NCI-H128 (cell line): ENCODE measurements around the gene TNS2.
A peak's percentile ranks its signal among the peaks of the same experiment; 100 is the strongest.

Experiments
- DNase-seq: peaks from one replicate; lab custom pipeline; 2025; ENCODE audit not compliant: unreplicated experiment; lab: John Stamatoyannopoulos, UW

The TNS2 gene

DNA sequence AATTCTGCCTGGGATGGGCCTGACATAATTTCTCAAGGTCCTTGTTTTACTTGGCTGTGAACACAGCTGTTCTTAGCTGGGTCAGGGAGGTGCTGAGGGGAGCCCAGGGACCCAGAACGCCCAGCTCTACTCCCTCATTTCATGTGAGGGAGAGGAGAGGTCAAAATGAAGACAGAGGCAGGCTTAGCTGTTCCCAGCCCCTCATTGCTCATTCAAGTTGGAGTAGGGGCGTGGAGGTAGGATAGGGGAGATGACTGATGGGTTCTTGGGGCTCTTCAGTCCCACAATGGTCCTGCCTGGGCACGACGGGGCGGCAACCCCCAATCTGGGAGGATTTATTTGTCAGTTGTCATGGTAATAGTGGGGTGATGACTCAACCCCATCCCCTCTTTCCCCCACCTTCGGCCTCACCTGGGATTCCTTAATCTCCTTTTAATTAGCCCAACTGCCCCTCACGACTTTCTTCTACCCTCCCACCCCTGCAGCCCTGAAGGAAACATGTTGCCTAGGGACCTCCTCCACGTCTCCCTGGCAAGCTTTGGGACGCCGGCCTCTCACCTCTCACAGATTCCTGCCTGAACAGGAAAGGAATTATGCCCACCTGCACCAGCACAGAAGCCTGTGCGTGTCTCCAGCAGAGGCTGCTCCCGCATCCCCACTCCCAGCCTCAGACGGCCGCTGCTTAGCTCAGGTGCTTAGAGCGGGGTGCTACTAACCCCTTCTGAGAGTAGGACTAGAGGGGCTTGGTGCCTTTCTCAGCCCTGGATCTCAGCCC is 19.1 kb downstream of the TNS2 start:
- no peak for DNase-seq

DNA sequence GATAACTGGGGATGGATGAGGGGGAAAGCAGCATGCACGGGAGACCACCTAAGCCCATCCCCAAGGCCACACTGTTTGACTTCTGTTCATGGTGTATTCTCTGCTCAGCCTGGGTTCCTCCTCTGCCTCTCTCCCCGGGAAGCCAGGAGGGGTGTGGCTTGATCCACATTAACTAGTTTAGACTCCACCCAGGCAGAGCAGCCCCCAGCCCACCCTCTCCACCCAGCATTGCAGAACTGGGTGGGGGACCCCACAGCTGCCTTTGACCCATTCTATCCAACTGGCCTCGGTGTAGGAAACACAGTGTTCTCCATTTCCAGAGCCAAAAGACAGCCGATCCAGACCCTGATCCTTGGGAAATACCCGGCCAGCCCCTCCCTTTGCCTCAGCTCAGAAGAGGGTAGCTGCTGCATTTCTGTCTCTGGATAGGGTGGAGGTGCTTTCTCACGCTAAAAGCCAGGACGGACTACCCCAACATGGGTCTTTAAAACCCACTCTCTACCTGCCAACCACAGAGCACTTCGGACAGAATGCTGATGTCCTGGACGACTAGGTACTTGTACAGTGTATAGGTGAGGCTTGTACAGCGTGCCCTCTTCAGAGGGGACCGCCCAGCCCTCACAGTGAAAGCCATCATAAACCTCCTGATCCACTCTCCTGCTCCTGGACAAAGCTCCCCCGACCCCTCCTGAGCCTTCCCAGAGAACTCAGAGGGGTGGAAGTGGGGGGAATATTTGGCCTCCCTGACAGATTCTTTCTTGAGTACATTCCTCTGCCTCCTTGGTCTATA is 20.0 kb downstream of the TNS2 start:
- no peak for DNase-seq

DNA sequence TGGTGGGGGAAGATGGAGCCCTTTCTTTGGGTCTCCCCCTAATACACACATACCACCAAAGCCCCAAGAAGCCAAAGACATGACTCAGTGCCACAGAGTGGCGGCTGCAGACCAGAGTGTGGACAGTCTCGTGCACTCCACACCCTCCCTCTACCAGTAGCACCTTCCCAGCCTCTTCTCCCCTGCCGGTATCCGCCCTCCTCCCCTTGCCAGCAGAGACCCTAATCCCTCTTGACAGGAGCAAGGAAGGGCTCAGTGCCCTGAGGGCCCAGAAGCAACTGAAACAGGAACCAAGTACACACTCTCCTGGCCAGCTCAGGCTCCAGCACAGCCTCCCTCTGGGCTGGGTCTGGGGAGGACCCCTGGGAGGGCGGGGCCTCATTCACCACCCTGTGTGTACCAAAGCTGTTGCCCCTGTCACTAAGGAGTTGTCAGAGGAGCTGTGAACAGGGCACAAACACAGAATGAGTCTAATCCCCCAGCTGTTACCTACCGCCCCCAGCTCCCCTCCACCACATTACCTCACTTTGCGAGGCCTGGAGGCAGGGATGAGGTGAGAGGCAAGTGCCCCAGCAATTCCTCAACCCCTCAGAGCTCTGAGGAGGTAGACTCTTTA is 21.1 kb downstream of the TNS2 start:
- no peak for DNase-seq

GRCh38 chr12:53071591-53072551 is 22.0 kb downstream of the TNS2 start:
- no peak for DNase-seq

- no peak for DNase-seq
Observed at GRCh38 chr12:53073881-53074280, 24.0 kb downstream of the TNS2 start.

GRCh38 chr12:53074283-53074998 is 24.6 kb downstream of the TNS2 start:
- no peak for DNase-seq

DNA sequence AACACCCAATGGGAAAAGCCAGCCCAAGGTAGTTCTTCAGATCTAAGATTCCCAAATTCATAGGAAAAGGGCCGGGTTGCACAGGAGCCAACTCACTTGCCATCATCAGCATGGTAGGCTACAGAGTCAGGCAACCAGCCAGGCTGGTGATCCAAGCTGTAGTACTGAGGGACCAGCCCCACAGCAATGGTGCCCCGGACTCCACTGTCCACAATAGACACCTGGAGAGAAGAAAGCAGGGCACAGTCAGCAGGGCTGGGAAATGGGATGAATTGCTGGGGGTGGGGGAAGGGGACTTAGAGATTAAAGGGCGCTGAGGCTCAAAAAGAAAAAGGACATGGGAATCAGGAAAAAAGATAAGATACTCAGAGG is 25.1 kb downstream of the TNS2 start:
- no peak for DNase-seq

DNA sequence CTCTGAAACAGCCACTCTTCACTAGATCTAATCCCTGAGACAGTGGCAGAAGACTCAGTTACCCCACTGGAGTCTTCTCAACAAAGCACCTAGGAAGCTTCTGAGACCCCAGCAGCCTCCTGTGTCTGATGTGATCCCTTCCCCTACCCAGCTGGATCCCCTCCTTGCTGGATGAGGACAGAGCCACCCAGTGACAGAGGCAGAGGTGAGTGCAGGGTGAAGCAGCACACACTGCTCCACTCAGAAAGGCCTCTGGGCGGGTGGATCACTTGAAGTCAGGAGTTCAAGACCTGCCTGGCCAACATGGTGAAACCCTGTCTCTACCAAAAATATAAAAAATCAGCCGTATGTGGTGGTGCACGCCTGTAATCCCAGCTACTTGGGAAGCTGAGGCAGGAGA is 26.6 kb downstream of the TNS2 start:
- DNase-seq: no peak

- DNase-seq: no peak
Observed at GRCh38 chr12:53077030-53077429, 27.2 kb downstream of the TNS2 start.

- peak; percentile 27 for DNase-seq
Observed at GRCh38 chr12:53078425-53079225, 28.8 kb downstream of the TNS2 start.

- peak; percentile 88 for DNase-seq
Observed at GRCh38 chr12:53079226-53080117, 29.6 kb downstream of the TNS2 start, which contains the start of gene SPRYD3. SPRYD3 (minus strand) TSS chr12:53079390; CDS start chr12:53079333, 57 bp downstream.

DNA sequence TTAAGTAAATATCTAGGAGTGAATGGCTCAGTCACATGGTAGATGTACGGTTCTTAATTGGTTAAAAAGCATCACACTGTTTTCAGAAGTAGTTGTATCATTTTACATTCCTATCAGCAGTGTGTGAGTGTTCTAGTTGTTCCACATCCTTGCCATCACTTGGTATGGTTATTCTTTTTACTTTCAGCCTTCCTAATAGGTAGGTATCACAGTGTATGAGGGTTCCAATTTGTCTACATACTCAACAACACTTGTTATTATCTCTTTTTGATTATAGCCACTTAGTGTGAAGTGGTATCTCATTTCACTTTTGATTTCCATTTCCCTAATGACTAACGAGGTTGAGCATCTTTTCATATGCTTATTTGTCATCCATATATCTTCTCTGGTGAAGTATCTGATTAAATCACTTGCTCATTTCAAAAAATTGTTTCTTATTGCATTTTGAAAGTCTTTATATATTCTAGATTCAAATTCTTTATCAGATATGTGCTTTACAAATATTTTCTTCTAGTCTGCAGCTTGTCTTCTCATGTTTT is 32.8 kb downstream of the TNS2 start:
- no peak for DNase-seq

DNA sequence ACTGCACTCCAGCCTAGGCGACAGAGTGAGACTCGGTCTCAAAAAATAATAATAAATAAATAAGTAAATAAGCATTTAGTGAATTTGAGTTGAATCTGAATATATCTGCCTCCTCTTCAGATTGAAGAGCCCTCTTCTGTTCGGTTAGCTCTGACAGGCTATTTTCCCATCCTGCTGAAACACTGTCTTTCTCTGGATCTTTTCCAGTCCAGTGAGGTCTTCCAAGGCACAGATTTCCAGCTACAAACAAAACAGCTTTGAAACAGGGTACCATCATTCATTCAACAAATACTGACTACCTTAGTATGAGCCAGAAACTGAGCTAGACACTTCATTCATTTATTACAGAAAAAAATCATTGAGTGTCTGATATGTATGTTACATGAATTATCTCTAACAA is 36.5 kb downstream of the TNS2 start:
- DNase-seq: no peak

DNA sequence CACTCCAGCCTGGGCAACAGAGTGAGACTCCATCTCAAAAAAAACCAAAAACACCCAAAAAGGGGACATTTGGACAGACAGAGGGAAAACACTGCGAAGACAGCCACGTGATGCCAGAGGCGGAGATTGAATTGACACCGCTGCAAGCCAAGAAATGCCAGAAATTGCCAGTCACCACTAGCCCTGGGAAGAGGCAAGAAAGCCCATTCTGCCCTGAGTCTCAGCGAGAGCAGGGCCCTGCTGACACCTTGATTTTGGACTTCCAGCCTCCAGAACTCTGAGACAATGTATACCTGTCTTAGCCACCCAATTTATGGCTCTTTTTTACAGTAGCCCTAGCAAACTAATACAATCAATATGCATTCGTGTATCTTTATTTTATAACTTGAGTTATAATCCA is 40.2 kb downstream of the TNS2 start:
- DNase-seq: no peak

DNA sequence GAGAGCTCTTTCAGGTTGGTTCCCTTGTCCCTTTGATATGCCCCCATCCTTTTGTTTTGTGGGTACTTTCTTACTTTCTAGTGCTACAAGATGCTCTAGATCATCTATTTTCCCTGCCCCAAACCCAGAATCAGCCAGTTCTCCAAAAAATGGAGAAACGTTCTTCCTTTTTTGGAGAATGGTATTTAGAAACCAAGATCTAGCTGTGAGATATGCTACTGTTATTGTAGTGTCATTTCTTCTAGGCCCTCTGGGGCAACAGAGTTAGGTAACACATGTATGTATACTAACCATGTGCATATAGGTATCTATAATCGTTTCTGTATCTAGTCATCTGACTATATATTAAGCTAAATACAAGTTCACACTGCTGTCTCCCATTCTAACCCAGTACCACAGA is 40.7 kb downstream of the TNS2 start:
- no peak for DNase-seq

- DNase-seq: no peak
Observed at GRCh38 chr12:53091756-53092155, 41.9 kb downstream of the TNS2 start.

DNA sequence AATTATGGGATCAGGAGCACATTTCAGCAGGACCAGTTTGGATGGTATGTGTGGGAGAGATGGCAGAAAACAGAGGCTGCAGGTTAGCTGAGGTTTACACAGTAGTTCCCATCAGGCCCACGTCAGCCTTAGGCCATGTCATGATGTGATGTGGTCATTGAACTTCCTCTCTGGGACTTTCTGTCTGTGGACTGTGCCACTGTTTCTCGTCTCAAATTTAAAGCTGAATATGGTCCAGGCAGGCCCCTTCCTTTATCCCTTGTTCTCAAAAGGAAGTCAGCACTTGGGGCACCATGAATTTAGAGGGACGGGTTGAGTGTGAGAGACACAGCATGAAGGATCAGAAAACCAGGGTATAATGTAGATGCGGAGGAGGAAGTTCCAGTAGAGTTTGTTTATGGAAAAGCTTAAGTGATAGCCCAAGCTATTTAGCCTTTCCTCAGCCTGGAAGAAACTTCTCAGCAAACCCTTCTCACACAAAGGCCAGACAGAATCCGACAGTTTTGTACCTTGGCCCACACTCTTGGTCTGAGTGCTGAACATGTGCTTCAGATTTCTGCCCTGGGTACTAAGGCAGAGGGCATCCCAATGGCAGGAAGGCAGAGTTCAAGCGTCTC is 44.0 kb downstream of the TNS2 start:
- no peak for DNase-seq

DNA sequence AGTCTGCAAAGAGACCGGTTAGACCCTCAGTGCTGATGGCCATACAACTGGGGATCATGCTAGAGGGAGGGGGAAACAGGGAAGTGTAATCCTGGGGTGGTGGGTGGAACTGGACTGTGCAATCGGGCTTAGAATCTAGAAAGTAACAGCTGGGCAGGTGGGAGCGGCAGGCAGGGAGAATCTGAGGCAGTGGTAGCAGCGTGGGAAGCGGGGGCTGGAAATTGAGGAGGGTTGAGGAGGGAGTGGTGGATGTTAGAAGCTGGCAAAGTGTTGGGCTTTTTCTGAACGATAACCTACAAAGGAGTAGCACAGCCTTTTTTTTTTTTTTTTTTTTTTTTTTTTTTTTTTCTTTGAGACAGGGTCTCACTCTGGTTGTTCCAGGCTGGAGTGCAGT is 44.5 kb downstream of the TNS2 start:
- DNase-seq: no peak
